ENCODE measurements around the gene CLEC6A.

CLEC6A gene

DNA sequence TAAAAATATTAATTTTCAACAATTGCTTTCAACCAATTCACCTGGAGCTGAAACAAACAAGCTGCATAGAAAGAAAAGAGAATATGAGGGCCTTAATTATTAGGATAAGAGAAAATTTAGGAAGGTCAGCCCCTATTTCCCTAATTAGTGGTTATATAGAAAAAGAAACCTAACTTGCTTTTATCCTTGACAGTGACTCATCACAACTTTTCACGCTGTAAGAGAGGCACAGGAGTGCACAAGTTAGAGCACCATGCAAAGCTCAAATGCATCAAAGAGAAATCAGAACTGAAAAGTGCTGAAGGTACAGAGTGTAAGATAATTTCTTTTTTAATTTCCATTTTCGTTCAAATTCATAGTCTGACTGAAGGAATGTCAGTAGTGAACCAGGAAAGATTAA lies 62.2 kb downstream of the CLEC6A start:
- no peak overlapping the region for H3K4me3 ChIP-seq (ENCODE audit: low read depth, low read length)
- no peak for DNase-seq (ENCODE audit: low read depth)
- TF ChIP-seq, protein P1, sequence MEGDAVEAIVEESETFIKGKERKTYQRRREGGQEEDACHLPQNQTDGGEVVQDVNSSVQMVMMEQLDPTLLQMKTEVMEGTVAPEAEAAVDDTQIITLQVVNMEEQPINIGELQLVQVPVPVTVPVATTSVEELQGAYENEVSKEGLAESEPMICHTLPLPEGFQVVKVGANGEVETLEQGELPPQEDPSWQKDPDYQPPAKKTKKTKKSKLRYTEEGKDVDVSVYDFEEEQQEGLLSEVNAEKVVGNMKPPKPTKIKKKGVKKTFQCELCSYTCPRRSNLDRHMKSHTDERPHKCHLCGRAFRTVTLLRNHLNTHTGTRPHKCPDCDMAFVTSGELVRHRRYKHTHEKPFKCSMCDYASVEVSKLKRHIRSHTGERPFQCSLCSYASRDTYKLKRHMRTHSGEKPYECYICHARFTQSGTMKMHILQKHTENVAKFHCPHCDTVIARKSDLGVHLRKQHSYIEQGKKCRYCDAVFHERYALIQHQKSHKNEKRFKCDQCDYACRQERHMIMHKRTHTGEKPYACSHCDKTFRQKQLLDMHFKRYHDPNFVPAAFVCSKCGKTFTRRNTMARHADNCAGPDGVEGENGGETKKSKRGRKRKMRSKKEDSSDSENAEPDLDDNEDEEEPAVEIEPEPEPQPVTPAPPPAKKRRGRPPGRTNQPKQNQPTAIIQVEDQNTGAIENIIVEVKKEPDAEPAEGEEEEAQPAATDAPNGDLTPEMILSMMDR (IDR thresholded peaks at IDR 0.05; ENCODE audit: control insufficient read depth, extremely low read depth, insufficient read depth) = no peak

DNA sequence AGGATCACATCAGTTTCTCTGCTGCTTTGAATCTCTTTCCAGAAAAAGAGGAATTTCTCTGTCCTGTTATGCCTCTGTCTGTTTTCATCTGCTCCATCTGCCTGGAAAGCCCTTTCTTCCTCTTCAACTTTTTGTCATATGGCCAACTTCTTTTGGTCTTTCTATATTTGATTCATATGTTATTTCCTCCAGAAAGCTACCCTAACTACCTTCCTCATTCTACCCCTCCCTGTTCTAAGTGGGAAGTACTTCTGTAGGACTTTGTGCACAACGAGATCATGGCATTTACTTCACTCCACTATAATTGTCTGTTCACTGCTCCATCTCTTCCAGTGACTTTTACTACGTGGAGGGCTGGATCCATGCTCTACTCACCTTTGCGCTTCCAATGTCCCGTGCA lies 63.4 kb downstream of the CLEC6A start:
- DNase-seq (ENCODE audit: low read depth) = no peak
- H3K4me3 ChIP-seq (ENCODE audit: low read depth, low read length) = no peak overlapping the region
- TF ChIP-seq, protein P1 (IDR thresholded peaks at IDR 0.05; ENCODE audit: control insufficient read depth, extremely low read depth, insufficient read depth) = no peak

DNA sequence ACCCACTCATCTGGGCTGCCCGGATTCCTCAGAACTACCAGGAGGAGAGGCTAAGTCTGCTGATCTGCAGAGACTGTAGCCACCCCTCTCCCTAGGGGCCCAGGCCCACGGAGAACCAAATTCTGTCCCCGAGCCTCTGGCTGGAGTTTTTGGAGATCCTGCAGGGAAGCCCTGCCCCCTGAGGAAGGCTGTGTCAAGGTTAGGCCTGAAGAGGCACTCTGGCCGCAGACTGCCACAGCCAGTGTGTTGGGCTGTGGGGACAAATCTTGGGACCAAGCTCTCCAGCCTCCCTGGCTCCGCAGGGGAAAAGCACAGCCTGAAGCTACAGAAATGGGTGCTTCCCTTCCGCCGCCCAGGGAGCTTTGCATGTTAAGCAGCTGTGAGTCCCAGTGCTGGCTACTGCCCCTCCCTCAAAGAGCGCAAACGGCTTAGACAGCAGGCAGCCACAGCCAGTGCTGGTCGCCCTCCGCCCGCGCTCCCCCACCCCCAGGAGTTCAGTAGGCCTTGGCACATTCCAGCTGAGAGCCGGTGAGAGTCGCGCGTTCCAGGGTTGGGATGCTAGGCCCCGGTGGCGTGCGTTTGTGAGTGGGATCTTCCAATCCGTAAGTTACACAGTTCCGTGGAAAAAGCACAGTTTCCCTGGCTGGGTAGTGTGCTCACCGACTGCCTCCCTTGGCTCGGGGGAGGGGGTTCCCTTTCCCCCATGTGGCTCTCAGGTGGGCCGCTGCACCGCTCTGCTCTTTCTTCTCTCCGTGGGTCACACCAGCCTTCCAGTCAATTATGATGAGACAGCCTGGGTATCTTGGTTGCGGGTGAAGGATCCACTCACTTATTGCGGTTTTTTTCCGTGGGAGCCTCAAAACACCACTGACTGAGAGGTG lies 71.7 kb downstream of the CLEC6A start:
- TF ChIP-seq, protein P1 (IDR thresholded peaks at IDR 0.05; ENCODE audit: control insufficient read depth, extremely low read depth, insufficient read depth) = no peak
- no peak overlapping the region for H3K4me3 ChIP-seq (ENCODE audit: low read depth, low read length)
- DNase-seq (ENCODE audit: low read depth) = no peak

Measured in LNCaP clone FGC (cell line).